Heart left ventricle (tissue), 16 donors: ENCODE results near the gene PARVA. TPM values are rescaled to one million over a fixed set of nuclear protein-coding genes. Genes with fewer than 3 reads are reported as not detected.

Source experiments
- ATAC-seq, 4 donors: fragments of 200-7000 bp; cut with Tn5 transposase; one replicate each; pipeline ENCODE4 v1.9.1; 2020 to 2022; ENCODE audit warnings: moderate library complexity in 4 of 4, mild to moderate bottlenecking in 3 of 4, moderate number of reproducible peaks in 1 of 4
- DNase-seq, 5 donors: peaks; one replicate each; pipeline ENCODE4 v3.0.0-alpha.2; 2020
- H3K27ac ChIP-seq, 12 donors: fragments of 200-600 bp; sonication (generic) in 4 of 12; one replicate each; pipeline versions ENCODE4 v1.5.0 to v1.8.0; 2016 to 2022; ENCODE audit warnings: mild to moderate bottlenecking in 2 of 12
- H3K27me3 ChIP-seq, 9 donors: fragments of 200-600 bp; sonication (generic) in 2 of 9; one replicate each; pipeline versions ENCODE4 v1.5.1 to v1.8.0; 2016 to 2022; ENCODE audit warnings: mild to moderate bottlenecking in 3 of 9
- H3K36me3 ChIP-seq, 9 donors: fragments of 200-600 bp; sonication (generic) in 2 of 9; one replicate each; pipeline versions ENCODE4 v1.5.0 to v1.8.0; 2018 to 2022; ENCODE audit warnings: mild to moderate bottlenecking in 2 of 9
- H3K4me1 ChIP-seq, 12 donors: fragments of 200-600 bp; sonication (generic) in 4 of 12; one replicate each; pipeline versions ENCODE4 v1.5.0 to v1.8.0; 2016 to 2022; ENCODE audit warnings: mild to moderate bottlenecking in 3 of 12
- H3K4me3 ChIP-seq, 12 donors: fragments of 200-600 bp; sonication (generic) in 4 of 12; one replicate each; pipeline versions ENCODE4 v1.5.0 to v1.8.0; 2017 to 2022; ENCODE audit warnings: mild to moderate bottlenecking in 9 of 12, moderate library complexity in 4 of 12
- H3K9me3 ChIP-seq, 12 donors: fragments of 200-600 bp; sonication (generic) in 4 of 12; one replicate each; pipeline versions ENCODE4 v1.5.0 to v1.8.0; 2016 to 2022; ENCODE audit warnings: mild to moderate bottlenecking in 1 of 12
- POLR2A ChIP-seq, 2 donors: fragments of 450-650 bp; IDR thresholded peaks; one replicate each; pipeline ENCODE4 v1.6.1; 2017; ENCODE audit warnings: antibody characterized with exemption in 2 of 2, mild to moderate bottlenecking in 2 of 2, moderate library complexity in 2 of 2
- WGBS, 4 donors: extraction: QIAGEN DNeasy Blood & Tissue Kit in 2 of 4; methylation state at CpG; one replicate each; pipeline versions ENCODE4 v1.1.5 to v1.1.7; 2013 to 2018; 5-methylcytosine and 5-hydroxymethylcytosine counted together
- intact Hi-C, 10 donors: fragments of 100-400 bp; cut with DNase I; formaldehyde crosslinking; loops; one replicate each; pipeline versions ENCODE4 v1.11.1 to v1.14.2; 2022
- polyA plus RNA-seq, 2 donors: library from polyadenylated mRNA; stranded (reverse); fragments of 200-250 nt; gene quantifications; one replicate each; pipeline ENCODE4 v1.2.3, GENCODE V29; 2013
- total RNA-seq, 9 donors: library from RNA; depleted of rRNA in 2 of 9; stranded (reverse); fragments of >200 nt in 2 of 9; fragmentation: NEBNext Ultra II Directional in 3 of 9; extraction: Animal tissue kit (Norgen Biotek cat#: 25700) in 3 of 9; gene quantifications; one replicate each; pipeline versions ENCODE4 v1.1.0 to v1.2.4, GENCODE V29; 2016 to 2023
- TF ChIP-seq, protein P1 (sequence below), 12 donors: fragments of 200-600 bp; sonication (generic) in 4 of 12; IDR thresholded peaks; one replicate each; pipeline versions ENCODE4 v1.5.0 to v1.8.0; 2018 to 2022; ENCODE audit warnings: antibody characterized with exemption in 12 of 12, mild to moderate bottlenecking in 5 of 12
- donor health status: ischemic (EF 13 %, LVEDD 7.1; RV severe dilation, severe dysfunction).
- donor health status: healthy with polysubstance abuse.
- donor health status: DM: no; HTN: yes; CAD: no.
- donor health status: DM: no; HTN: no; CAD: no.
- donor health status: ischemic (EF 25% LVEDD 6.9; RV normal size, moderate dysfunction).
- donor health status: ischemic (EF 25% LVEDD 5.7; RV mildly dilated, moderate dysfunction).
- donor health status: healthy.
- donor health status: DM: yes; HTN: yes; CAD: no.
- donor health status: ischemic (EF 35%, LVEDD 5.7; RV mildly dilated, moderate dysfunction).
- donor health status: nonischemic (EF 11% LVEDD 7.7; RV severe dilation, severe dysfunction).
- donor health status: DM: yes; HTN: yes; CAD: no.
- donor health status: PGD.
- donor health status: ischemic (EF 29% LVEDD 5.4; RV normal size, mild dysfunction).
- donor health status: nonischemic (EF 23%, LVEDD 6.1; RV moderate dilation, normal function).

PARVA gene
- total and polyA plus RNA-seq, 11 donors, result 22.7 to 99.2 (median 65.9) TPM

DNA sequence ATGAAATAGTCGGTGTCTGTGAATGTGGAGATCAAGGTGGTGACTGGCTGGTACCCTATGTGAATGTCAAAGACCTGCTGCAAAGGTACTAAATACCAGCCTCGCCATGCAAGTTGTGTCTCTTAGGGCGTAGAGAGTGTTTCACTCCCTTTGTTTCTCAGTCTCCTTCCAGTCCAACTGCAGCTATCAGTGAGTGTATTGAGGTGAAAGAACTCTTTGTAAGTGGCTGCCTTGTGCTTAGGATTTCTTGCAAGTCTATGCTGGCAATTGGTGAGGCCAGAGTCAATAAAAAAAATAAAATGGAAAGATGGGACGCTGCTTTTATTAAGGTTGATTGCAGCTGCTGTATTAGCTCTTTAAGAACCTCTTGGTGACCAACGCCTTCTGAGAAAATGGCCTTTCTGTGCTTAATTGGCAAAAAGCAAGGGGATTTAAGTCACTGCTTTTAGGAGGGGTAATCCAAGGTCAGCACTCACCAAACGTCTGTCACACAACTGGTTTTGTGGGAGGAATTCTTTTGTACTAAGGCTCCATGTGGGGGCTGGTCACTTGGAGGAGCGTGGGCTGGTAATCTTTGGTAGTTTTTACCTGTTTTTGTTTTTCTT is 95.1 kb downstream of the PARVA start:
- intact Hi-C loops, result no loop called here
- peak overlapping the region in 1 of 12 donors; percentile 52 for H3K27ac ChIP-seq
- H3K9me3 ChIP-seq, result no peaks in the 10 kb centered on the region
- ATAC-seq, result no peak
- H3K4me1 ChIP-seq, result peaks cover 0 to 50% (median 25%) of the 10 kb centered on the region in 12 donors
- DNase-seq, result no peak
- no peaks in the 10 kb centered on the region for H3K27me3 ChIP-seq
- 67 to 77% (median 72%) methylated on average over 7 of the region's 7 CpGs for WGBS, 4 donors
- no peak overlapping the region for H3K4me3 ChIP-seq
- peaks cover 0 to 41% (median 37%) of the 10 kb centered on the region in 9 donors for H3K36me3 ChIP-seq
- no peak for TF ChIP-seq POLR2A (IDR thresholded peaks at IDR 0.05)
- TF ChIP-seq, protein P1, sequence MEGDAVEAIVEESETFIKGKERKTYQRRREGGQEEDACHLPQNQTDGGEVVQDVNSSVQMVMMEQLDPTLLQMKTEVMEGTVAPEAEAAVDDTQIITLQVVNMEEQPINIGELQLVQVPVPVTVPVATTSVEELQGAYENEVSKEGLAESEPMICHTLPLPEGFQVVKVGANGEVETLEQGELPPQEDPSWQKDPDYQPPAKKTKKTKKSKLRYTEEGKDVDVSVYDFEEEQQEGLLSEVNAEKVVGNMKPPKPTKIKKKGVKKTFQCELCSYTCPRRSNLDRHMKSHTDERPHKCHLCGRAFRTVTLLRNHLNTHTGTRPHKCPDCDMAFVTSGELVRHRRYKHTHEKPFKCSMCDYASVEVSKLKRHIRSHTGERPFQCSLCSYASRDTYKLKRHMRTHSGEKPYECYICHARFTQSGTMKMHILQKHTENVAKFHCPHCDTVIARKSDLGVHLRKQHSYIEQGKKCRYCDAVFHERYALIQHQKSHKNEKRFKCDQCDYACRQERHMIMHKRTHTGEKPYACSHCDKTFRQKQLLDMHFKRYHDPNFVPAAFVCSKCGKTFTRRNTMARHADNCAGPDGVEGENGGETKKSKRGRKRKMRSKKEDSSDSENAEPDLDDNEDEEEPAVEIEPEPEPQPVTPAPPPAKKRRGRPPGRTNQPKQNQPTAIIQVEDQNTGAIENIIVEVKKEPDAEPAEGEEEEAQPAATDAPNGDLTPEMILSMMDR (IDR thresholded peaks at IDR 0.05), result no peak

DNA sequence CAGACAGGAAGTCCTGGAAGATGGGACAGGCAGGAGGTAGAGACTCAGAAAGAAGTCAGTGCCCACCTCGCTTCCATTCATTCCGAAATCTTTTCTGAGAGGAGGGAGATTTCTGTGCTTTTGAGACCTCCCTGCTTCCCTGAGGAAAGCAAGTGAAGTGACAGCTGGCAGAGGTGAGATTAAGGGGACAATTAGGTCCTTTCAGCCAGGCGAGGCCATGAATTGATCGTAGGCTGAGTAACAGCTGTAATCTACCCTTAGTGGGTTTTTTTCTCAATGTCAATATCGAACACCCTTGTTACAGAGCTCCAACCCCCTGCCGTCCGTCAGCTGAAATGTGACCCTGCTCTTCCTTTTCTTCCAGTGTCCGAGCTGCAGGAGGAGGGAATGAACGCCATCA is 96.0 kb downstream of the PARVA start:
- DNase-seq, result no peak
- peaks cover 0 to 49% (median 28%) of the 10 kb centered on the region in 12 donors for H3K4me1 ChIP-seq
- no peaks in the 10 kb centered on the region for H3K27me3 ChIP-seq
- no peak overlapping the region for H3K4me3 ChIP-seq
- peak overlapping the region in 1 of 12 donors; percentile 52 for H3K27ac ChIP-seq
- WGBS, 4 donors, result 86 to 92% (median 88%) methylated on average over 9 of the region's 9 CpGs
- intact Hi-C loops, result no loop called here
- H3K9me3 ChIP-seq, result no peaks in the 10 kb centered on the region
- TF ChIP-seq POLR2A (IDR thresholded peaks at IDR 0.05), result no peak
- TF ChIP-seq, protein P1 (IDR thresholded peaks at IDR 0.05), result no peak
- H3K36me3 ChIP-seq, result peaks cover 0 to 50% (median 41%) of the 10 kb centered on the region in 9 donors
- no peak for ATAC-seq

DNA sequence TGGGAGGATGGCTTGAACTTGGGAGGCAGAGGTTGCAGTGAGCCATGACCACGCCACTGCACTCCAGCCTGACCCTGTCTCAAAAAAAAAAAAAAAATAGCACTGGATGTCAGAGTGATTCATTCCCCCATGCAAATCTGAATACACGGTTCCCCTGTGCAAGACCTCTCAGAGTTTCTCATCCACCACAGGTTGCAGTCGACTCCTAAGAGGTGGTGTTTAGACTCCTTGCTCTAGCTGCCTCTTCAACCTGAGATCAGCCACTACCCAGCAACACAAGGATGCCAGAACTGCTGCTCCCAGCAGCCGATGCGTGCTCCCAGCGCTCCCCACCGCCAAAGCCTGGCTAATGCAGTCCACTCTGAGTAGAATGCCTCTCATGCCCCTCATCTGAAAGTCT is 97.5 kb downstream of the PARVA start:
- 94 to 96% (median 95%) methylated on average over 7 of the region's 7 CpGs for WGBS, 4 donors
- Histone ChIP-seq H3K27me3 (no peaks in the 10 kb centered on the region), H3K4me1 (peaks cover 0 to 44% (median 21%) of the 10 kb centered on the region in 12 donors), H3K9me3 (no peaks in the 10 kb centered on the region), H3K4me3 (no peak overlapping the region), H3K27ac (no peak overlapping the region), H3K36me3 (peaks cover 0 to 65% (median 43%) of the 10 kb centered on the region in 9 donors)
- no peak for ATAC-seq
- TF ChIP-seq POLR2A (IDR thresholded peaks at IDR 0.05), result no peak
- TF ChIP-seq, protein P1 (IDR thresholded peaks at IDR 0.05), result no peak
- no peak for DNase-seq
- intact Hi-C loops, result loop anchor here in 2 of 10 donors (5.0 kb wide), 2 partner anchors 38 to 63 kb away; no protein-coding TSS in a partner anchor

DNA sequence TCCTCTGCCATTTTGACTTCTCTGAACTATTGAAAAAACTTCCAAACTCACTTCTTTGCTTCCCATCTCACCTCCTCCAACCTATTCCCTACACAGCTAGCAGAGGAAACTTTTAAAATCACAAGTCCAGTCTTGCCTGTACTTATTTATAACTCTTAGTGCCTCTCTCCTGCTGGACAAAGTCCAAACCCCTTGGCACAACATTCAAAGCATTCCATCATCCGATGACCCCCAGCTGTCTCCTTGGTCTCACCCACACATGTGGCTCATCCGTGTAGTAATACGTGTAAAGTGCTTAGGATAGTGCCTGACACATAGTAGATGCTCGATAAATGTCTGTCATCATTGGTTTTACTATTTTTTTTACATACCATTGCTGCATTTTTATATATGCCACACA is 101.4 kb downstream of the PARVA start:
- Histone ChIP-seq H3K4me3 (no peak overlapping the region), H3K27me3 (no peaks in the 10 kb centered on the region), H3K9me3 (no peaks in the 10 kb centered on the region), H3K36me3 (peaks cover 0 to 85% (median 46%) of the 10 kb centered on the region in 9 donors), H3K27ac (peak overlapping the region in 7 of 12 donors; percentile 5 to 69 (median 48)), H3K4me1 (peaks cover 0 to 27% (median 12%) of the 10 kb centered on the region in 12 donors)
- 42 to 51% (median 49%) methylated on average over 4 of the region's 4 CpGs for WGBS, 4 donors
- intact Hi-C loops, result loop anchor here in 2 of 10 donors (5.0 kb wide), 2 partner anchors 41 to 66 kb away; no protein-coding TSS in a partner anchor
- DNase-seq, result peak in 4 of 5 donors; percentile 35 to 56 (median 50)
- TF ChIP-seq, protein P1 (IDR thresholded peaks at IDR 0.05), result no peak
- TF ChIP-seq POLR2A (IDR thresholded peaks at IDR 0.05), result no peak
- peak; percentile 16 to 59 (median 51) for ATAC-seq
